ENCODE results near the gene AKR1D1. TPM values are rescaled to one million over a fixed set of nuclear protein-coding genes. Genes with fewer than 3 reads are reported as not detected.

The AKR1D1 gene
- total RNA-seq, 2 experiments from 2014 or later, result not detected

DNA sequence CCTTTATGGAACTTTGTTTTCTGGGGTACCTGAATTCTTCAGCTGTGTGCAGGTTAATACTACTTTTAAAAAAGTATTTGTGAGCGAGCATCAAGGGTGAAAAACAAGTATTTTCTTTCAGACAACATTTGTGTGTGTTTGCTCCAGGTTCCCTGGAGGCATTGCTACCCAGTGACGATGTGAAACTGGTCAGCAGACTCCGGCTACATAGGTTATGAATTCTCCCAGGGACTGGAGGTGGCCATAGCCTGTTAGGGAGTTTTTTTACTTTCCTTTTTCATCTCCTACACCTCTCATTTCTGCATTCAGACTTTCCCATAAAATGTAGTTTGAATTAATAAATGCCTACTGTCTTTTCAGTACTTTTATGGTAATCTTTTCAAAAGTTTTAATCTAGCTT lies 7.6 kb downstream of the AKR1D1 start:
- Histone ChIP-seq H3K27ac (ENCODE audit: low read depth, low read length, poor library complexity, severe bottlenecking) (no peak overlapping the region), H3K4me3 (ENCODE audit: low read depth, low read length, poor library complexity, severe bottlenecking) (no peak overlapping the region)

DNA sequence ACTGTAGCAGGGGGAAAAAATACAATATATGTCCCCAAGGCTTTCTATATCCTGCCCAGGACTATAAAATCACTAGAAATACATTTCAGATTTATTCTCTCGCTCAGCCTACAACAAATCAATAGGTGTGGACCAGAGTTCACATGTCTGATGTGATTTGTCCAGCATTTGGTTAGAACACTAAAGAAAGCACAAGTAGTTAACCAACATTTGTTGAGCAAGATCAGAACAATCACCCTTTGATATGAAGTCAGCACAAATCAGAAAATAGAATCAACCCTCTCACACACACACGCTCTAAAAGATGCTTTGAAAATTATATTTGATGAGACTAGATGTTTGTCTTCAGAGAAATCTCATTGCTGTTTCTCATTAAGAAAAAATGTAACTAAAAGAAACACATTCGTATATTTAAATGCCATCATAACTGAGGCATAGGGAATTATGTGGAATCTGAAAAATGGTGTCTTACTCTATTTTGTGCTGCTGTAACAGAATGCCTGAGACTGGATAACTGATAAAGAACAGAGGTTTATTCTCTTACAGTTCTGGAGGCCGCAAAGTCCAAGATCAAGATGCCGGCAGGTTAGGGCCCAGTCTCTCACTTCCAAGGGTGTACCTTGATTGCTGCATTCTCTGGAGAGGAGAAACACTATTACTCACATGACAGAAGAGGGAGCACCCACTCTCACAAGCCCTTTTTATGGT lies 10.5 kb downstream of the AKR1D1 start:
- no peak for TF ChIP-seq EZH2phosphoT487 (IDR thresholded peaks at IDR 0.05; ENCODE audit: borderline replicate concordance, low read depth, low read length)
- TF ChIP-seq, protein P1, sequence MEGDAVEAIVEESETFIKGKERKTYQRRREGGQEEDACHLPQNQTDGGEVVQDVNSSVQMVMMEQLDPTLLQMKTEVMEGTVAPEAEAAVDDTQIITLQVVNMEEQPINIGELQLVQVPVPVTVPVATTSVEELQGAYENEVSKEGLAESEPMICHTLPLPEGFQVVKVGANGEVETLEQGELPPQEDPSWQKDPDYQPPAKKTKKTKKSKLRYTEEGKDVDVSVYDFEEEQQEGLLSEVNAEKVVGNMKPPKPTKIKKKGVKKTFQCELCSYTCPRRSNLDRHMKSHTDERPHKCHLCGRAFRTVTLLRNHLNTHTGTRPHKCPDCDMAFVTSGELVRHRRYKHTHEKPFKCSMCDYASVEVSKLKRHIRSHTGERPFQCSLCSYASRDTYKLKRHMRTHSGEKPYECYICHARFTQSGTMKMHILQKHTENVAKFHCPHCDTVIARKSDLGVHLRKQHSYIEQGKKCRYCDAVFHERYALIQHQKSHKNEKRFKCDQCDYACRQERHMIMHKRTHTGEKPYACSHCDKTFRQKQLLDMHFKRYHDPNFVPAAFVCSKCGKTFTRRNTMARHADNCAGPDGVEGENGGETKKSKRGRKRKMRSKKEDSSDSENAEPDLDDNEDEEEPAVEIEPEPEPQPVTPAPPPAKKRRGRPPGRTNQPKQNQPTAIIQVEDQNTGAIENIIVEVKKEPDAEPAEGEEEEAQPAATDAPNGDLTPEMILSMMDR (conservative IDR thresholded peaks at IDR 0.05; ENCODE audit: low read length), result no peak
- Histone ChIP-seq H4K20me1 (ENCODE audit: insufficient read depth, low read length) (no peaks in the 10 kb centered on the region), H3K9me2 (ENCODE audit: insufficient read depth, low read length) (no peaks in the 10 kb centered on the region), H2AFZ (ENCODE audit: low read length) (no peak overlapping the region), H3K4me1 (ENCODE audit: insufficient read depth, low read length, poor library complexity, severe bottlenecking) (no peaks in the 10 kb centered on the region), H3K9me3 (ENCODE audit: low read length) (no peaks in the 10 kb centered on the region), H3K4me2 (ENCODE audit: low read length) (no peak overlapping the region), H3K36me3 (ENCODE audit: insufficient read depth, low read length) (no peaks in the 10 kb centered on the region), H3K4me3 (ENCODE audit: low read depth, low read length, poor library complexity, severe bottlenecking) (no peak overlapping the region), H3K79me2 (ENCODE audit: insufficient read depth, low read depth, low read length) (no peaks in the 10 kb centered on the region), H3K27ac (ENCODE audit: low read depth, low read length, poor library complexity, severe bottlenecking) (no peak overlapping the region)
- CTCF ChIA-PET (ENCODE audit: unreplicated experiment), result no interaction called here
- no peak for DNase-seq (ENCODE audit: low spot score)
- intact Hi-C loops (cut with micrococcal nuclease; ENCODE audit: unreplicated experiment), result no loop called here
- POLR2A ChIA-PET, result no interaction called here
- BruUV-seq (replicated peaks), result no TSS peak

More for the DNA sequence above, 7.6 kb downstream of the AKR1D1 start:
- no peaks in the 10 kb centered on the region for H3K9me3 ChIP-seq (ENCODE audit: low read length)
- TF ChIP-seq, protein P1 (conservative IDR thresholded peaks at IDR 0.05; ENCODE audit: low read length), result no peak
- no peak for TF ChIP-seq EZH2phosphoT487 (IDR thresholded peaks at IDR 0.05; ENCODE audit: borderline replicate concordance, low read depth, low read length)
- no peak for DNase-seq (ENCODE audit: low spot score)
- H3K79me2 ChIP-seq (ENCODE audit: insufficient read depth, low read depth, low read length), result no peaks in the 10 kb centered on the region
- no peaks in the 10 kb centered on the region for H3K36me3 ChIP-seq (ENCODE audit: insufficient read depth, low read length)
- no peaks in the 10 kb centered on the region for H3K4me1 ChIP-seq (ENCODE audit: insufficient read depth, low read length, poor library complexity, severe bottlenecking)
- ChIA-PET POLR2A (no interaction called here), CTCF (ENCODE audit: unreplicated experiment) (no interaction called here)
- intact Hi-C loops (cut with micrococcal nuclease; ENCODE audit: unreplicated experiment), result no loop called here
- H3K9me2 ChIP-seq (ENCODE audit: insufficient read depth, low read length), result no peaks in the 10 kb centered on the region
- H3K4me2 ChIP-seq (ENCODE audit: low read length), result no peak overlapping the region
- BruUV-seq (replicated peaks), result no TSS peak
- H2AFZ ChIP-seq (ENCODE audit: low read length), result no peak overlapping the region
- no peaks in the 10 kb centered on the region for H4K20me1 ChIP-seq (ENCODE audit: insufficient read depth, low read length)

DNA sequence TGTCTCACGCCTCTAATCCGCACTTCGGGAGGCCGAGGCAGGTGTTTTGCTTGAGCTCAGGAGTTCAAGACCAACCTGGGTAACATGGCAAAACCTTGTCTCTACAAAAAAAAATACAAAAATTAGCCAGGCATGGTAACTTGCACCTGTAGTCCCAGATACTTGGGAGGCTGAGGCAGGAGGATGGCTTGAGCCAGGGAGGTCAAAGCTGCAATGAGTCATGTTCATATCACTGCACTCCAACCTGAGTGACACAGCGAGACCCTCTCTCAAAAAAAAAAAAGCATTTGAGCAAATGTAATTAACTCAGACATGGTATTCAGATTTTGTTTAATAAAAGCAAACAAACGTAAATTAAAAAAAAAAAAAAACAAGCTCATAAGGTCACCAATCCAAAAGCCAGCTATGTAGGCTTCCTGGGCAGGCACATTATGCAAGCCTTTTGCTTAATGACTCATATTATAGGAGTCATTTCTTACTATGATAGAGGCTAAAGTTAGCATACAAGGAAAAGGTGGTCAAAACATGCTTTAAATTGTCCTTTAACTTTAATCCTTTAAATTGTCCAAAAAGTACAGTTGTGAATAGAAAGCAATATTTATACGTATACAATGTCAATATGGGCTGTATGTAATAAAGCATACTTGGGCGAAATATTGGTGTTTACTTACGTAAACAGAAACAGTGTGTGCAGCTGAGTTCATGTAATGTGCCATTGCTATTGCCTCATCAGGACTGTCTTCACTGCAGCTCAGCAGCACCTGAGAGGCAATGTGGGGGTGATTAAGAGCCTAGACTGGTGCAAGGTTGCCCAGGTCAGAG lies 13.0 kb downstream of the AKR1D1 start:
- H3K36me3 ChIP-seq (ENCODE audit: insufficient read depth, low read length), result no peaks in the 10 kb centered on the region
- no peak overlapping the region for H2AFZ ChIP-seq (ENCODE audit: low read length)
- no peaks in the 10 kb centered on the region for H3K4me1 ChIP-seq (ENCODE audit: insufficient read depth, low read length, poor library complexity, severe bottlenecking)
- DNase-seq (ENCODE audit: low spot score), result no peak
- H3K79me2 ChIP-seq (ENCODE audit: insufficient read depth, low read depth, low read length), result no peaks in the 10 kb centered on the region
- no peaks in the 10 kb centered on the region for H3K9me3 ChIP-seq (ENCODE audit: low read length)
- no peak overlapping the region for H3K4me2 ChIP-seq (ENCODE audit: low read length)
- intact Hi-C loops (cut with micrococcal nuclease; ENCODE audit: unreplicated experiment), result no loop called here
- no peaks in the 10 kb centered on the region for H4K20me1 ChIP-seq (ENCODE audit: insufficient read depth, low read length)
- CTCF ChIA-PET (ENCODE audit: unreplicated experiment), result no interaction called here
- H3K4me3 ChIP-seq (ENCODE audit: low read depth, low read length, poor library complexity, severe bottlenecking), result no peak overlapping the region
- POLR2A ChIA-PET, result interaction anchor here (0.6 to 0.7 kb wide), 3 partner anchors 19 to 292 kb away, joined by 3 read pairs; no protein-coding TSS in a partner anchor
- no TSS peak for BruUV-seq (replicated peaks)
- no peaks in the 10 kb centered on the region for H3K9me2 ChIP-seq (ENCODE audit: insufficient read depth, low read length)
- TF ChIP-seq, protein P1 (conservative IDR thresholded peaks at IDR 0.05; ENCODE audit: low read length), result no peak
- no peak for TF ChIP-seq EZH2phosphoT487 (IDR thresholded peaks at IDR 0.05; ENCODE audit: borderline replicate concordance, low read depth, low read length)
- no peak overlapping the region for H3K27ac ChIP-seq (ENCODE audit: low read depth, low read length, poor library complexity, severe bottlenecking)
